NCI-H526 treated with DMSO at 0.1 percent for 48 hours (cell line): ENCODE data around the gene TMX4.
"Not testable (repeated sequence)": the region's sequence is repeated elsewhere in the genome, so short reads cannot be mapped to it uniquely, and the experiment has no call there.

Experiments used
- DNase-seq: peaks from one replicate; lab custom pipeline; 2025; lab: John Stamatoyannopoulos, UW

The TMX4 gene

GRCh38 chr20:8019246-8019997, at the start of gene TMX4:
TSS of gene TMX4 (minus strand) at chr20:8019761. CDS start at chr20:8019613, 148 bp downstream.
- peak; percentile 98 for DNase-seq

DNA sequence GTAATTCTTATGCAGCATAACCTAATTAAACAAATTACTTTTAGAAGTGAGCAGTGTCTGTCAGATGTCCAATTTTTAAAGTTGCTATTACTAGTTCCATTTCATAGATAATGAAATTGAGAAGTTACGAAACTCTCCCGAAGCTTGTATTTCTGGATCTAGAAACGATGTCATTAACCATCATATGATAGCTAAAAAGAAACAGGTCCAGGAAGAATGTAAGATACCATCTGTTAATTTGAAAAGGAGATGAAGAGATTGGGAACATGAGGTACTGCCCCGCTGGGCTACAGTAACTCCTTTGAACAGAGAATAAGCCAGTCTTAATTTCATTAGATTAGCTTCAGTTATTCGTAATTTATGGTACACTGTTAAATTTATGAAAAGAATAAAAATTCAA, 47.5 kb upstream of the TMX4 start:
- DNase-seq = no peak

DNA sequence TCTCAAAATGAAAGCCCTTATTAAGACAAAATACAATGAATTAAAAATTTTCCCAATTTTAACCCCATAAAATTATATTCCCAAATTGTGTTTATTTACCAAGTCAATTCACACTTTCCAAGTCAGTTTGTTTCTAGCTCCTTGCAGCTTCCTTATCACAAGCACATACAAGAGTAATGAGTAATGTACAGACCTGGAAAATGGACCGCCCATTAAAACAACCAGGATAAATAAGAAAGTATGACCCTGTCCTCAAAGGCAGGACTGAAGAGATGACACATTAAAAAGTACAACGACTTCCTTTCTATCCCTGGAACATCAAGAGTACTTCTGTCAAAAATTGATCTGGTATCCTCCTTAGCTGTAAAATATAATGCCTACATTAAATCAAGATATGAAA, 47.1 kb upstream of the TMX4 start:
- DNase-seq = no peak

DNA sequence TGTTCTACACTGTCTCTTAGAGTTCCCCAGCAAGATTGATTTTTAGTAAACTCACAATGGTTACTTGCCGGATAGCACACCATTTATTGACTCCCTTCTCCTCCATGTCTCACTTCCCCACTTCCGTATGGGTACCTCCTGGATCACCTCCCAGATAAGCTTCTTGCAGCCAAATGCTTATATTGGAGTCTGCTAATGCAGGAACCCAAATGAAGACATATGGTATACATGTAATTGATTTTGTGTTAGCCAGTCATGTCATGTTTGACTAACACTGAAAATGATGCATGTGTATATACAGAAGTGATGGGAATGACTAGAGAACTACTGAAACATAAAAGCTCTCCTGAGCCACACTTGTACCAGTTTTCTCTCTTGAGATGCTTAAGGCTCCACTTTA, 46.1 kb upstream of the TMX4 start:
- DNase-seq = no peak

DNA sequence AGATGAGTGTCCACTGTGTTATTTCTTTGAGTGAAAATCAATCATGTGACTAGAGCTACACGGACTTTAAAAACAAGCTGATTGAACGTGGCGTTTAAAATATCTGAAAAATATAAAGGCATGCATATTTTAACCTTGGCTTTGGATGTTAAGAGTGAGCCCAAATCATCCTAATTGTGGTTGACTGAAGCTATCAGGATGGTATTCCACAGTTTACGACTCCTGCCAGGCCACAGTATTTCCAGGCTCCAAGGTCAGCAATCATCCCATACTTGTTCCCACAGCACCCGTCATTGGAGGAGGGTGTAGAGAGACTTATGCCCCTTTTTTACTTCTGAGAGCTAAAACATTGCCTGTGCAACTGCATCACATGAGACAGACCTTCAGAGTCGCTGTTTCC, 43.2 kb upstream of the TMX4 start:
- DNase-seq = no peak

DNA sequence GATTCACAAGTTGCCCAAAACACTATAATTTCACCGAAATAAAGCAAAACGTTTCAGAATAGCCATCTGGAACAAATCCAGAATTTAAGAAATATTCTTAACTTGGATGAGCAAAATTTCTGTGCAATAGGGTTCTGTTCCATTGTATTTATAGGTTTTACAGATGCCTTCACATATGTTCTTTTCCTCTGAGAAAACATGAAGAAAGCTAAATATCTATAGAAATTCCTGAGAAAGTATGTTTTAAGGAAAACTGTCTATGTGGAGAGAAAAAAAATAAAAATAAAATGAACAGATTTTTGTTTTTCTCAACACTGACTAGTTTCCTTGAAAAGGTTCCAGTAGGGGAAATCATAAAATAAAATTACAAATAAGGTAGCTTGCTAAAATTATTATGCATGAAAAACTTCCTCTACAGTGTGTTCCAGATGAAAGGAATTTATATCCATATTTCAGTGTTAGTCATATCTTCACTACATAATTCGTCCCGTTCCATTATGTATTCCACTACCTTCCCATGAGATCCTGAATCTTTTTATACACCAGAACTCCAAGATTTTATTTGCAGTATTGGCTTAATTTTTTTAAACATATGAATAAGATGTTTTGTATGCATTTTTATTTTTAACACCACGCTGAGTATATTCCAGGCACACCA, 42.4 kb upstream of the TMX4 start:
- no peak for DNase-seq

- no peak for DNase-seq
Measured at GRCh38 chr20:8060977-8061376, 41.4 kb upstream of the TMX4 start.

- no peak for DNase-seq
Measured at GRCh38 chr20:8057871-8058270, 38.3 kb upstream of the TMX4 start.

DNA sequence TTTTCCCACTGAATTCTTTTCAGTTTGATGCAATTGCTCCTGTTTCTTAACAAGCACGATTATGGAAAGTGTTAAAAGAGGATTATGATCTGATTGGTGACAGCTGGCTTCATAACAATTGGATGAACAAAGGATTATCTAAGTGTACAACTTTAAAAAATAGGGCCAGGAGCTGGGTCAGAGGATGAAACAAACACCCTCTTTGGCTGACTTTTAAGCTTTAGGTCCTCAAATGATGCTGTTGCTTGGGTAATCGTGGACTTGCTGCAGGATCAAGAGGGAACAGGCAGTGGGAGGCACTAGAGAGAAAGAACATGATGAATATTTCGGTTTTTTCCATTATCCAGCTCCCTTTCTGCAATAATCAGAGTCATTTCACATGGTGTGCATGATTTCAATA, 35.5 kb upstream of the TMX4 start:
- DNase-seq = no peak

- no peak for DNase-seq
Measured at GRCh38 chr20:8050157-8050837, 30.7 kb upstream of the TMX4 start.

GRCh38 chr20:8049310-8049709, 29.7 kb upstream of the TMX4 start:
- DNase-seq = no peak

DNA sequence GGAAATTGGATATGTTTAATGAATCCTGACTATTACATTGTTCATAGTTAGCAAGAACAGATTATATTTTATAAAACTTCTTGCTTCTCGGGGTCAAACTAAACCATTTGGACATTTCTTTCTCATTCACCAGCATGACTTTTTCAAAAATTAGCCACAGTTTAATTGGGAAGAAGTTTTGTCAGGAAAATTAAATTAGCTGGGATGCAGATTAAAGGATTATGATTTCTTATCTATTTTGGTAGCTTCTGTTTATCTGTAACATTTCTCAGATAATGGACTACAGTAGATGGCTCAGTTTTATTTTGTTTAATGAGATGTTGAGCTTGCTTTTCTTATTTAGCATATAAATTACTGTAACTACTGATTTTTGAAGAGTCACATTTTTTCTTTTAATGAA, 26.4 kb upstream of the TMX4 start:
- no peak for DNase-seq

DNA sequence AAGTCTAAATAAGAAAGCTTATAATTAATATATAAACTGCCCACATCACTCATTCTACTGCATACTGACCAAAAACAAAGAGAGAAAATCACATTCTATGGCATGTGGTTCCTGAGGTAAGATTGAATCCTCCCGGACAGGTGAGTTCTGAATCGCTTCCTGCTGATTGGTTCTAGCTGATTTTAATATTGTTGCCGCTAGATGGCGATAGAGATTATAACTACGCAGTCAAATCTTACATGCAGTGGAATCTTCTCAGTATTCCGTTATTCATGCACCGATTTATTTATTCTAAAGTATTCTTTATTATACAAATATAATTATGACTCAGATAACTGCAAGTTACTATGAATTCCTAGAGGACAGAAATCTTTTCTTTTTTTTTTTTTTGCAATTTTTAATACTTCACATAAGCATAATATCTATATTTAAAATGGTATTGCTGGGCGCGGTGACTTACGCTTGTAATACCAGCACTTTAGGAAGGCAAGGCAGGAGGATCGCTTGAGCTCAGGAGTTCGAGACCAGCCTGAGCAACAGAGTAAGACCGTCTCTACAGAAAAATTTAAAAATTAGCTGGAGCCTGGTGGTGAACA, 24.2 kb upstream of the TMX4 start:
- peak; percentile 72 for DNase-seq

DNA sequence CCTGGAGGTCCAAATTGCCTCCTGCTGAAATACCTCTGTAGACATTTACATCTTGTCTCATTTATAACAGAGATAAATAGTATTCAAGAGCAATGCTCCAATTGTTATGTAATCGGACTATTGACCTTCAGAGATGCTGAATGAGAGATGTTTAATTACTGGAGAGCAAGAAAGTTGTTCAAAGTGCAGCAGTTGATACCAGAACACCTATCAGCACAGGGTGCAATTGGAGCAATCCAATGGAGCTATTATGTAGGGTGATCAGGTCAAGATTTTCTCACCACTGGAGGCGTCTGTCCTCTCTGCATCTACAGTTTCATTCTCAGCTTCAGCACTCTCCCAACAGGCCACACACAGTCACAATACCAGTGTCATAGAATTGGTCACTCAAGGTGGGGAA, 19.5 kb upstream of the TMX4 start:
- DNase-seq = no peak

DNA sequence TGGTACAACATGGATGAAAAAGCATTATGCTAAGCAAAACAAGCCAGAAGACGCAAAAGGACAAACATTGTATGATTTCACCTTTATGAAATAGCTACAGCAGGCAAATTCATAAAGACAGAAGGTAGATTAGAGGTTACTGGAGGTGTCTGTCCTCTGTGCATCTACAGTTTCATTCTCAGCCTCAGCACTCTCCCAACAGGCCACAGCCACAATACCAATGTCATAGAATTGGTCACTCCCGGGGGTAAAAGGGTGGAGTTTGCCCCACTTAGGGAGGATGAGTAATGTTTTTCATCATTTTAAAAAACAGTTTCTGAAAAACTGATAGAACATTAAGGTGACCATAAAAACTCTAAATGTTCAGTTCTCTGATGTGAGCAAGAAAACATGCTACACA, 17.2 kb upstream of the TMX4 start:
- DNase-seq = no peak

GRCh38 chr20:8033151-8033841, 13.7 kb upstream of the TMX4 start:
- DNase-seq = no peak

DNA sequence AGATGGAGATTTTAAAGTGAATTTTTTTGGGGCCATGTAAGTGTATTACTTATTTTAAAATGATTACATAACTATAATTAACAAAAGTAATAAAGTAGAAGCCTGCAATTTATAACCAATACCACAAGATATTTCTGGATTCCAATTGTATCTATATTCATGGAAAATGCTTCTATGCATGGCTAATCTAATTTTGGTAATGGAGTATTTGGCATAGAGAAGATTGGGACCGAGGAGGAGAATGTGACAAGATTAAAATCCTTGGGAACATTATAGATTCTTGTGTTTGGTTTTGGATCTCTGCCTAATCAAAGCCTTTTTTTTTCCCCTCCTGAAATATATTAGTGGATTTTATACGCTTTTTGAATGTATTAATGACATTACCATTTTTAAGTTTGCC, 12.9 kb upstream of the TMX4 start:
- DNase-seq = no peak

DNA sequence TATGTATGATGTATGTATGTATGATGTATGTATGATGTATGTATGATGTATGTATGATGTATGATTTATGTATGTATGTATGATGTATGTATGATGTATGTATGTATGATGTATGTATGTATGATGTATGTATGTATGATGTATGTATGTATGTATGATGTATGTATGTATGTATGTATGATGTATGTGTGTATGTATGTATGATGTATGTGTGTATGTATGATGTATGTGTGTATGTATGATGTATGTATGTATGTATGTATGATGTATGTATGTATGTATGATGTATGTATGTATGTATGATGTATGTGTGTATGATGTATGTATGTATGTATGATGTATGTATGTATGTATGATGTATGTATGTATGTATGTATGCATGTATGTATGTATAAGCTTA, 12.0 kb upstream of the TMX4 start:
- DNase-seq = not testable (repeated sequence)

DNA sequence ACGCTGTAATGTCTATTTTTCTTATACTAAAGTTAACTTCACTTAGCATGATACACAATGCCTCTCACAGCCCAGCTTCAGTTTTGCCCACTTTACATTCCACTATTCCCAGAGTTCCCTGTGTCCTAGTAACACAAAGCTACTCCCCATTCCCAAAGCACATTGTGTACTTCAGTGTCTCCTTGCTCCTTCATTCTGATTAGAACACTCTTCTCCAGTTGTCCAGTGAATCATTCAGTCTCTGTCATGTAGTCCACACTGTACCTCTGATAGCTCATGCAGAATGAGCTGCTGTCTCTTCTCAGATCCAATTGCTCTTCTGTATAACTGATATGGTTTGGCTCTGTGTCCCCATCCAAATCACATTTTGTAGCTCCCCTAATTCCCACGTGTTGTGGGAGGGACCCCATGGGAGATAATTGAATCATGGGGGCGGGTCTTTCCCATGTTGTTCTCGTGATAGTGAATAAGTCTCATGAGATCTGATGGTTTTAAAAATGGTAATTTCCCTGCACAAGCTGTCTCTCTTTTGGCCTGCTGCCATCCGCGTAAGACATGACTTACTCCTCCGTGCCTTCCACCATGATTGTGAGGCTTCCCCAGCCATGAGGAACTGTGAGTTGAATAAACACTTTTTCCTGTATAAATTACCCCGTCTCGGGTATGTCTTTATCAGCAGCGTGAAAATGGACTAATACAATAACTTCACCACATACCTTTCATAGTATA, 2.1 kb upstream of the TMX4 start:
- no peak for DNase-seq

GRCh38 chr20:8020314-8021079, 936 bp upstream of the TMX4 start:
- peak; percentile 79 for DNase-seq

GRCh38 chr20:8019998-8020247, 362 bp upstream of the TMX4 start:
- no peak for DNase-seq
